HepG2 (cell line): Measurements from ENCODE around the gene VAV2. TPM values are rescaled to one million over a fixed set of nuclear protein-coding genes. Genes with fewer than 3 reads are reported as not detected.

Experiments used
- ARID5B ChIP-seq: IDR thresholded peaks from 2 replicates; pipeline ENCODE4 v1.4.0; 2020; ENCODE audit warnings: mild to moderate bottlenecking, missing genetic modification reagents
- BATF2 ChIP-seq: sonication (generic); formaldehyde crosslinking; IDR thresholded peaks from 2 replicates; pipeline ENCODE4 v1.8.0; 2022; ENCODE audit warnings: mild to moderate bottlenecking, missing genetic modification reagents, moderate library complexity
- KDM2A ChIP-seq: sonication (generic); formaldehyde crosslinking; IDR thresholded peaks from 2 replicates; pipeline ENCODE4 v1.4.0; 2020; ENCODE audit warnings: low read depth, missing genetic modification reagents, borderline replicate concordance
- KDM4B ChIP-seq: sonication (generic); formaldehyde crosslinking; IDR thresholded peaks from 2 replicates; pipeline ENCODE4 v1.4.0; 2020; ENCODE audit warnings: missing genetic modification reagents
- LCORL ChIP-seq, 2 experiments: fragments of 450-650 bp in 1 of 2; sonication (generic) in 1 of 2; formaldehyde crosslinking in 1 of 2; IDR thresholded peaks; 2 replicates each; pipeline versions ENCODE4 v1.5.0 to v1.6.1; 2017 to 2020; ENCODE audit warnings: antibody characterized with exemption in 1 of 2, missing genetic modification reagents in 1 of 2
- NFIC ChIP-seq: IDR thresholded peaks from 2 replicates; pipeline ENCODE4 v1.6.1; 2012; ENCODE audit warnings: mild to moderate bottlenecking, low read length, inconsistent platforms
- REL ChIP-seq: sonication (generic); formaldehyde crosslinking; conservative IDR thresholded peaks from 2 replicates; pipeline ENCODE4 v1.8.0; 2022; ENCODE audit warnings: mild to moderate bottlenecking, missing genetic modification reagents, moderate library complexity
- RNF219 ChIP-seq: sonication (generic); formaldehyde crosslinking; IDR thresholded peaks from 2 replicates; pipeline ENCODE4 v1.5.0; 2020; ENCODE audit warnings: mild to moderate bottlenecking, missing genetic modification reagents
- SAP130 ChIP-seq: IDR thresholded peaks from 2 replicates; pipeline ENCODE4 v1.6.1; 2016; ENCODE audit warnings: low read depth
- SETDB1 ChIP-seq: sonication (generic); formaldehyde crosslinking; IDR thresholded peaks from 2 replicates; pipeline ENCODE4 v1.5.1; 2020; ENCODE audit warnings: missing genetic modification reagents, mild to moderate bottlenecking, borderline replicate concordance
- ZBTB34 ChIP-seq: sonication (generic); formaldehyde crosslinking; IDR thresholded peaks from 2 replicates; pipeline ENCODE4 v1.8.0; 2022; ENCODE audit warnings: mild to moderate bottlenecking, missing genetic modification reagents
- ZMYM3 ChIP-seq: sonication (generic); formaldehyde crosslinking; IDR thresholded peaks from 2 replicates; pipeline ENCODE4 v1.5.1; 2020; ENCODE audit warnings: mild to moderate bottlenecking, missing genetic modification reagents
- ZNF530 ChIP-seq: sonication (generic); formaldehyde crosslinking; IDR thresholded peaks from 2 replicates; pipeline ENCODE4 v1.5.0; 2020; ENCODE audit warnings: low read depth, mild to moderate bottlenecking, missing genetic modification reagents
- ZNF740 ChIP-seq: sonication (generic); formaldehyde crosslinking; IDR thresholded peaks from 2 replicates; pipeline ENCODE4 v1.4.0; 2020; ENCODE audit warnings: missing genetic modification reagents
- ZNF790 ChIP-seq: sonication (generic); formaldehyde crosslinking; IDR thresholded peaks from 2 replicates; pipeline ENCODE4 v1.8.0; 2022; ENCODE audit warnings: missing genetic modification reagents, mild to moderate bottlenecking, borderline replicate concordance
- polyA plus RNA-seq, 8 experiments: library from polyadenylated mRNA; depleted of rRNA in 3 of 8; stranded (reverse) in 7 of 8; unstranded in 1 of 8; fragments of >200 nt; fragmentation: Illumina TruSeq in 4 of 8; extraction: Trizol in 4 of 8; gene quantifications; 2 replicates each; pipeline versions ENCODE4 v1.2.1 to v1.2.3, GENCODE V29; 2011 to 2016; ENCODE audit warnings: low read depth in 4 of 8, missing spikeins in 1 of 8, mixed read lengths in 1 of 8; ENCODE audit not compliant: insufficient read depth in 1 of 8
- total RNA-seq, 5 experiments: library from RNA; depleted of rRNA; stranded (reverse); fragments of >200 nt; fragmentation: Illumina TruSeq; extraction: Trizol; gene quantifications; 2 replicates each; pipeline ENCODE4 v1.2.3, GENCODE V29; 2016; ENCODE audit warnings: low read depth in 1 of 5

Gene VAV2
- total and polyA plus RNA-seq, 2 of the 13 experiments (the other 11 are each of a cell fraction or from before 2014, with no cell fraction given): 22.5 to 22.9 TPM

- peak; percentile 35; the same call in 1 of the 2 replicates for TF ChIP-seq ARID5B
- peak; percentile 98 for TF ChIP-seq SAP130 (CRISPR knock-in tag)
- TF ChIP-seq ZNF790 (CRISPR knock-in tag): no peak
- no peak for TF ChIP-seq ZNF740
- no peak for TF ChIP-seq REL (CRISPR knock-in tag)
- TF ChIP-seq ZMYM3 (CRISPR knock-in tag): no peak
- no peak for TF ChIP-seq RNF219 (CRISPR knock-in tag)
- no peak for TF ChIP-seq NFIC
- no peak for TF ChIP-seq BATF2
- TF ChIP-seq KDM4B (CRISPR knock-in tag): peak; percentile 49; the same call in 1 of the 2 replicates
- no peak for TF ChIP-seq ZBTB34 (CRISPR knock-in tag)
- no peak for TF ChIP-seq LCORL (IDR thresholded peaks at IDR 0.05)
- peak; percentile 87 for TF ChIP-seq LCORL (CRISPR knock-in tag; IDR thresholded peaks at IDR 0.05)
- TF ChIP-seq SETDB1 (CRISPR knock-in tag): no peak
- TF ChIP-seq ZNF530 (CRISPR knock-in tag): no peak
- TF ChIP-seq KDM2A (CRISPR knock-in tag): peak; percentile 56; the same call in 1 of the 2 replicates
Measured at GRCh38 chr9:133990366-133991213, 1.5 kb downstream of the VAV2 start (continued).
